Activated naive CD4-positive, alpha-beta T cell treated with anti-CD3 and anti-CD28 coated beads, Interleukin-2, amount 50 U/mL, for 72 hours (primary cell): ENCODE data around the gene MOV10L1. TPM values are rescaled to one million over a fixed set of nuclear protein-coding genes. Genes with fewer than 3 reads are reported as not detected.

ENCODE experiments used
- ATAC-seq, 2 donors: fragments of 150-1000 bp; cut with Tn5 transposase; 2 replicates each; pipeline ENCODE4 v1.10.0; 2021; ENCODE audit warnings: mild to moderate bottlenecking in 2 of 2, moderate library complexity in 2 of 2
- DNase-seq, 2 donors: peaks; one replicate each; pipeline ENCODE4 v3.0.0; 2021 to 2022; ENCODE audit warnings: low spot score in 2 of 2
- H3K27ac Mint-ChIP-seq, 2 donors: one replicate each; pipeline ENCODE4 v1.8.0; 2022; ENCODE audit warnings: mild to moderate bottlenecking in 2 of 2, mixed read lengths in 2 of 2
- H3K36me3 Mint-ChIP-seq, 2 donors: one replicate each; pipeline ENCODE4 v1.8.0; 2022; ENCODE audit warnings: mixed read lengths in 2 of 2
- H3K9me3 Mint-ChIP-seq, 2 donors: one replicate each; pipeline ENCODE4 v1.8.0; 2022; ENCODE audit warnings: mixed read lengths in 2 of 2
- total RNA-seq, 2 donors: library from RNA; stranded (reverse); gene quantifications; one replicate each; pipeline ENCODE4 v1.2.3, GENCODE V29; 2022

The MOV10L1 gene
- total RNA-seq, result not detected

GRCh38 chr22:50089682-50090411, at the start of gene MOV10L1:
MOV10L1 (plus strand) TSS chr22:50090006; CDS start chr22:50090089, 83 bp downstream.
- no peak for ATAC-seq
- peaks cover 4 to 12% of the 10 kb centered on the region in 2 donors for H3K9me3 Mint-ChIP-seq
- no peak for DNase-seq
- H3K27ac Mint-ChIP-seq, result no peak within 1 kb of the TSS
- H3K36me3 Mint-ChIP-seq, result peaks cover 5 to 19% of the 10 kb centered on the region in 2 donors

- Mint-ChIP-seq H3K27ac (no peak overlapping the region), H3K9me3 (peaks cover 0 to 3% of the 10 kb centered on the region in 2 donors), H3K36me3 (peaks cover 0 to 4% of the 10 kb centered on the region in 2 donors)
- ATAC-seq (no peak), DNase-seq (no peak)
These were observed 49.1 kb upstream of the MOV10L1 start for GRCh38 chr22:50040717-50041116.

GRCh38 chr22:50041361-50042065, 48.3 kb upstream of the MOV10L1 start:
- DNase-seq, result no peak
- H3K27ac Mint-ChIP-seq, result no peak overlapping the region
- H3K9me3 Mint-ChIP-seq, result peaks cover 0 to 3% of the 10 kb centered on the region in 2 donors
- ATAC-seq, result no peak
- peaks cover 0 to 4% of the 10 kb centered on the region in 2 donors for H3K36me3 Mint-ChIP-seq

GRCh38 chr22:50044485-50045118, 45.2 kb upstream of the MOV10L1 start:
- no peak for DNase-seq
- Mint-ChIP-seq H3K27ac (no peak overlapping the region), H3K36me3 (no peaks in the 10 kb centered on the region), H3K9me3 (no peaks in the 10 kb centered on the region)
- peak; percentile 34 to 43 for ATAC-seq

- ATAC-seq (no peak), DNase-seq (no peak)
- Mint-ChIP-seq H3K27ac (no peak overlapping the region), H3K36me3 (no peaks in the 10 kb centered on the region), H3K9me3 (no peaks in the 10 kb centered on the region)
These were observed 44.4 kb upstream of the MOV10L1 start for GRCh38 chr22:50045211-50046018.

GRCh38 chr22:50046019-50046415, 43.8 kb upstream of the MOV10L1 start:
- ATAC-seq (no peak), DNase-seq (no peak)
- Mint-ChIP-seq H3K27ac (no peak overlapping the region), H3K36me3 (no peaks in the 10 kb centered on the region), H3K9me3 (no peaks in the 10 kb centered on the region)

GRCh38 chr22:50046481-50047245, 43.1 kb upstream of the MOV10L1 start:
- H3K9me3 Mint-ChIP-seq, result no peaks in the 10 kb centered on the region
- no peak for ATAC-seq
- no peaks in the 10 kb centered on the region for H3K36me3 Mint-ChIP-seq
- no peak for DNase-seq
- H3K27ac Mint-ChIP-seq, result no peak overlapping the region

- DNase-seq (no peak), ATAC-seq (no peak)
- Mint-ChIP-seq H3K36me3 (no peaks in the 10 kb centered on the region), H3K9me3 (no peaks in the 10 kb centered on the region), H3K27ac (no peak overlapping the region)
These were observed 42.5 kb upstream of the MOV10L1 start for GRCh38 chr22:50047346-50047745.

GRCh38 chr22:50048061-50048765, 41.6 kb upstream of the MOV10L1 start:
- no peak for DNase-seq
- no peak for ATAC-seq
- no peaks in the 10 kb centered on the region for H3K9me3 Mint-ChIP-seq
- no peak overlapping the region for H3K27ac Mint-ChIP-seq
- no peaks in the 10 kb centered on the region for H3K36me3 Mint-ChIP-seq

- H3K27ac Mint-ChIP-seq, result no peak overlapping the region
- peaks cover 0 to 6% of the 10 kb centered on the region in 2 donors for H3K36me3 Mint-ChIP-seq
- no peak for DNase-seq
- no peak for ATAC-seq
- H3K9me3 Mint-ChIP-seq, result peaks cover 2% of the 10 kb centered on the region in 2 donors
These were observed 41.0 kb upstream of the MOV10L1 start for GRCh38 chr22:50048836-50049235.

- ATAC-seq, result no peak
- DNase-seq, result no peak
- Mint-ChIP-seq H3K36me3 (peaks cover 0 to 9% of the 10 kb centered on the region in 2 donors), H3K27ac (no peak overlapping the region), H3K9me3 (peaks cover 3 to 5% of the 10 kb centered on the region in 2 donors)
These were observed 40.3 kb upstream of the MOV10L1 start for GRCh38 chr22:50049299-50050195.

GRCh38 chr22:50051930-50052329, 37.9 kb upstream of the MOV10L1 start:
- DNase-seq (no peak), ATAC-seq (no peak)
- Mint-ChIP-seq H3K27ac (no peak overlapping the region), H3K9me3 (peaks cover 3 to 5% of the 10 kb centered on the region in 2 donors), H3K36me3 (peaks cover 0 to 9% of the 10 kb centered on the region in 2 donors)

GRCh38 chr22:50053861-50054260, 35.9 kb upstream of the MOV10L1 start:
- peaks cover 3 to 5% of the 10 kb centered on the region in 2 donors for H3K9me3 Mint-ChIP-seq
- H3K27ac Mint-ChIP-seq, result no peak overlapping the region
- no peak for ATAC-seq
- no peak for DNase-seq
- H3K36me3 Mint-ChIP-seq, result peaks cover 0 to 9% of the 10 kb centered on the region in 2 donors

- H3K36me3 Mint-ChIP-seq, result peaks cover 0 to 9% of the 10 kb centered on the region in 2 donors
- no peak for ATAC-seq
- no peak overlapping the region for H3K27ac Mint-ChIP-seq
- no peak for DNase-seq
- H3K9me3 Mint-ChIP-seq, result peaks cover 3 to 5% of the 10 kb centered on the region in 2 donors
These were observed 33.4 kb upstream of the MOV10L1 start for GRCh38 chr22:50056214-50056972.
